H9 (cell line): ENCODE results near the gene TSPAN5. TPM values are rescaled to one million over a fixed set of nuclear protein-coding genes. Genes with fewer than 3 reads are reported as not detected.

Experiments
- DNase-seq: peaks from one replicate; pipeline ENCODE4 v3.0.0-alpha.2; 2017
- H2AFZ ChIP-seq: one replicate; pipeline ENCODE4 v1.6.1; 2013; ENCODE audit warnings: mild to moderate bottlenecking, low read length, control low read depth, moderate library complexity
- H2AK5ac ChIP-seq: 2 replicates; pipeline ENCODE4 v1.6.1; 2013; ENCODE audit warnings: low read length, control low read depth, mixed read lengths; ENCODE audit not compliant: insufficient read length
- H2BK120ac ChIP-seq: one replicate; pipeline ENCODE4 v1.6.1; 2013; ENCODE audit warnings: low read depth, mild to moderate bottlenecking, low read length, control low read depth, inconsistent platforms; ENCODE audit not compliant: poor library complexity, severe bottlenecking
- H2BK12ac ChIP-seq: 2 replicates; pipeline ENCODE4 v1.6.1; 2013; ENCODE audit warnings: low read length, control low read depth, mixed read lengths, low read depth; ENCODE audit not compliant: insufficient read length
- H2BK15ac ChIP-seq: 2 replicates; pipeline ENCODE4 v1.6.1; 2013; ENCODE audit warnings: low read depth, low read length, control low read depth
- H2BK20ac ChIP-seq: one replicate; pipeline ENCODE4 v1.6.1; 2013; ENCODE audit warnings: low read depth, mild to moderate bottlenecking, low read length, control low read depth, inconsistent platforms; ENCODE audit not compliant: poor library complexity, severe bottlenecking
- H2BK5ac ChIP-seq: 2 replicates; pipeline ENCODE4 v1.6.1; 2013; ENCODE audit warnings: low read length, control low read depth, mixed read lengths; ENCODE audit not compliant: insufficient read length
- H3K14ac ChIP-seq: 2 replicates; pipeline ENCODE4 v1.6.1; 2013; ENCODE audit warnings: low read length, control low read depth; ENCODE audit not compliant: insufficient read depth
- H3K18ac ChIP-seq: 2 replicates; pipeline ENCODE4 v1.6.1; 2013; ENCODE audit warnings: low read depth, mild to moderate bottlenecking, mixed read lengths, low read length, control low read depth; ENCODE audit not compliant: insufficient read length
- H3K23ac ChIP-seq: 2 replicates; pipeline ENCODE4 v1.6.1; 2013; ENCODE audit warnings: low read length, control low read depth, mixed read lengths, low read depth; ENCODE audit not compliant: insufficient read length
- H3K23me2 ChIP-seq: 2 replicates; pipeline ENCODE4 v1.6.1; 2013; ENCODE audit warnings: low read depth, mild to moderate bottlenecking, mixed read lengths, low read length, control low read depth; ENCODE audit not compliant: insufficient read length, poor library complexity, severe bottlenecking
- H3K27ac ChIP-seq: 2 replicates; pipeline ENCODE4 v1.5.1; 2013; ENCODE audit warnings: low read length, control low read depth, mixed read lengths, low read depth; ENCODE audit not compliant: insufficient read length
- H3K27me3 ChIP-seq: 2 replicates; pipeline ENCODE4 v1.6.1; 2013; ENCODE audit warnings: low read length, control low read depth, inconsistent platforms; ENCODE audit not compliant: insufficient read depth
- H3K4ac ChIP-seq: 2 replicates; pipeline ENCODE4 v1.6.1; 2013; ENCODE audit warnings: low read depth, mild to moderate bottlenecking, control low read depth, inconsistent platforms, low read length, moderate library complexity
- H3K4me1 ChIP-seq: 2 replicates; pipeline ENCODE4 v1.6.1; 2013; ENCODE audit warnings: low read length, control low read depth, inconsistent platforms; ENCODE audit not compliant: insufficient read depth
- H3K4me2 ChIP-seq: 2 replicates; pipeline ENCODE4 v1.6.1; 2013; ENCODE audit warnings: low read length, control low read depth, mixed read lengths; ENCODE audit not compliant: insufficient read length, insufficient read depth
- H3K56ac ChIP-seq: 2 replicates; pipeline ENCODE4 v1.6.1; 2013; ENCODE audit warnings: low read depth, mild to moderate bottlenecking, mixed read lengths, low read length, control low read depth; ENCODE audit not compliant: insufficient read length
- H3K79me1 ChIP-seq: 2 replicates; pipeline ENCODE4 v1.6.1; 2013; ENCODE audit warnings: low read depth, mild to moderate bottlenecking, moderate library complexity, low read length, control low read depth, inconsistent platforms; ENCODE audit not compliant: insufficient read depth, poor library complexity, severe bottlenecking
- H3K79me2 ChIP-seq: 2 replicates; pipeline ENCODE4 v1.6.1; 2013; ENCODE audit warnings: low read length, control low read depth, inconsistent platforms; ENCODE audit not compliant: insufficient read depth
- H3K9ac ChIP-seq: 2 replicates; pipeline ENCODE4 v1.6.1; 2013; ENCODE audit warnings: low read length, control low read depth, mixed read lengths; ENCODE audit not compliant: insufficient read length; ENCODE audit errors: extremely low read depth
- H3K9me3 ChIP-seq: one replicate; pipeline ENCODE4 v1.6.1; 2013; ENCODE audit warnings: low read depth, low read length, inconsistent platforms; ENCODE audit not compliant: control insufficient read depth
- H3T11ph ChIP-seq: one replicate; pipeline ENCODE4 v1.6.1; 2013; ENCODE audit warnings: mild to moderate bottlenecking, low read length, control low read depth, inconsistent platforms
- H4K20me1 ChIP-seq: one replicate; pipeline ENCODE4 v1.6.1; 2013; ENCODE audit not compliant: control insufficient read depth, insufficient read length, insufficient read depth
- H4K5ac ChIP-seq: 2 replicates; pipeline ENCODE4 v1.6.1; 2013; ENCODE audit warnings: low read depth, mild to moderate bottlenecking, mixed read lengths, low read length, control low read depth; ENCODE audit not compliant: insufficient read length
- H4K8ac ChIP-seq: replicated peaks from 2 replicates; pipeline ENCODE4 v1.6.1; 2013; ENCODE audit warnings: low read length, control low read depth, mixed read lengths, low read depth; ENCODE audit not compliant: insufficient read length
- H4K91ac ChIP-seq: 2 replicates; pipeline ENCODE4 v1.6.1; 2013; ENCODE audit warnings: low read depth, mild to moderate bottlenecking, moderate library complexity, mixed read lengths, low read length, control low read depth; ENCODE audit not compliant: insufficient read length
- H3K27ac Mint-ChIP-seq, 3 experiments: 2 replicates in 2 of 3; 3 replicates in 1 of 3; pipeline ENCODE4 v1.8.0; 2020 to 2021; ENCODE audit warnings: mixed read lengths in 3 of 3, mild to moderate bottlenecking in 1 of 3, moderate library complexity in 1 of 3
- H3K27me3 Mint-ChIP-seq: 2 replicates; pipeline ENCODE4 v1.8.0; 2021; ENCODE audit warnings: low read depth, mild to moderate bottlenecking, moderate library complexity, mixed read lengths
- H3K36me3 Mint-ChIP-seq, 3 experiments: 2 replicates in 2 of 3; 3 replicates in 1 of 3; pipeline ENCODE4 v1.8.0; 2020 to 2021; ENCODE audit warnings: low read depth in 3 of 3, mixed read lengths in 3 of 3; ENCODE audit not compliant: insufficient read depth in 1 of 3
- H3K4me1 Mint-ChIP-seq, 2 experiments: 2 replicates each; pipeline ENCODE4 v1.8.0; 2020; ENCODE audit warnings: mixed read lengths in 2 of 2
- H3K4me3 Mint-ChIP-seq, 2 experiments: 2 replicates in 1 of 2; 3 replicates in 1 of 2; pipeline ENCODE4 v1.8.0; 2020 to 2021; ENCODE audit warnings: mild to moderate bottlenecking in 2 of 2, mixed read lengths in 2 of 2, moderate library complexity in 1 of 2
- H3K9me3 Mint-ChIP-seq, 2 experiments: 2 replicates in 1 of 2; 3 replicates in 1 of 2; pipeline ENCODE4 v1.8.0; 2020; ENCODE audit warnings: mild to moderate bottlenecking in 2 of 2, mixed read lengths in 2 of 2, moderate library complexity in 1 of 2
- CTCF ChIP-seq: fragments of 200-600 bp; sonication (generic); conservative IDR thresholded peaks from 3 replicates; pipeline ENCODE4 v1.8.0; 2021; ENCODE audit warnings: antibody characterized with exemption, mild to moderate bottlenecking
- WGBS: extraction: QIAGEN DNeasy Blood & Tissue Kit; methylation state at CpG from one replicate; pipeline ENCODE4 v1.1.7; 2013; ENCODE audit warnings: missing lambda C conversion rate, low lambda C conversion rate, mixed read lengths; ENCODE audit not compliant: insufficient read length; ENCODE audit errors: extremely low coverage; 5-methylcytosine and 5-hydroxymethylcytosine counted together
- total RNA-seq: library from RNA; stranded (reverse); gene quantifications from 2 replicates; pipeline ENCODE4 v1.2.1, GENCODE V29; 2021

Gene TSPAN5
- total RNA-seq, 1 experiment from 2014 or later, result 7.0 TPM

- no peak overlapping the region for H2BK20ac ChIP-seq
- H2AK5ac ChIP-seq, result no peak overlapping the region
- DNase-seq, result no peak
- H4K91ac ChIP-seq, result no peak overlapping the region
- no peak overlapping the region for H2AFZ ChIP-seq
- H3K27ac ChIP-seq, result no peak overlapping the region
- no peak overlapping the region for H3K56ac ChIP-seq
- H3K36me3 Mint-ChIP-seq, result peaks cover 4 to 13% (median 6%) of the 10 kb centered on the region in 3 experiments; a peak in 5 of 7 replicates
- no peak overlapping the region for H3K9ac ChIP-seq
- H3K27me3 Mint-ChIP-seq, result no peaks in the 10 kb centered on the region; the same call in none of the 2 replicates
- WGBS, result no CpG with 5 or more reads among the region's 6 CpGs
- no peaks in the 10 kb centered on the region for H3K79me2 ChIP-seq
- no peaks in the 10 kb centered on the region for H4K20me1 ChIP-seq
- no peak overlapping the region for H3K4ac ChIP-seq
- no peak overlapping the region for H3K23ac ChIP-seq
- H3K4me3 Mint-ChIP-seq, result no peak overlapping the region
- TF ChIP-seq CTCF, result no peak
- no peak overlapping the region for H2BK120ac ChIP-seq
- H2BK12ac ChIP-seq, result no peak overlapping the region
- no peaks in the 10 kb centered on the region for H3K27me3 ChIP-seq
- H3K14ac ChIP-seq, result no peak overlapping the region
- no peaks in the 10 kb centered on the region; the same call in 1 of the 2 replicates for H3K4me1 ChIP-seq
- no peaks in the 10 kb centered on the region for H3K9me3 ChIP-seq
- no peaks in the 10 kb centered on the region for H3K23me2 ChIP-seq
- H3K27ac Mint-ChIP-seq, result no peak overlapping the region
- no peak overlapping the region for H4K5ac ChIP-seq
- no peak overlapping the region for H4K8ac ChIP-seq
- no peak overlapping the region for H3K4me2 ChIP-seq
- H3K18ac ChIP-seq, result no peak overlapping the region
- no peak overlapping the region for H3T11ph ChIP-seq
- H3K9me3 Mint-ChIP-seq, result no peaks in the 10 kb centered on the region
- no peak overlapping the region for H2BK15ac ChIP-seq
- no peaks in the 10 kb centered on the region for H3K79me1 ChIP-seq
- no peak overlapping the region for H2BK5ac ChIP-seq
- peaks cover 4 to 9% of the 10 kb centered on the region in 2 experiments; a peak in 3 of 4 replicates for H3K4me1 Mint-ChIP-seq
These were observed 189.7 kb downstream of the TSPAN5 start for GRCh38 chr4:98468709-98469108.
